ENCODE results near the gene BRK1.
"Not testable (repeated sequence)": the region's sequence is repeated elsewhere in the genome, so short reads cannot be mapped to it uniquely, and the experiment has no call there.

DNA sequence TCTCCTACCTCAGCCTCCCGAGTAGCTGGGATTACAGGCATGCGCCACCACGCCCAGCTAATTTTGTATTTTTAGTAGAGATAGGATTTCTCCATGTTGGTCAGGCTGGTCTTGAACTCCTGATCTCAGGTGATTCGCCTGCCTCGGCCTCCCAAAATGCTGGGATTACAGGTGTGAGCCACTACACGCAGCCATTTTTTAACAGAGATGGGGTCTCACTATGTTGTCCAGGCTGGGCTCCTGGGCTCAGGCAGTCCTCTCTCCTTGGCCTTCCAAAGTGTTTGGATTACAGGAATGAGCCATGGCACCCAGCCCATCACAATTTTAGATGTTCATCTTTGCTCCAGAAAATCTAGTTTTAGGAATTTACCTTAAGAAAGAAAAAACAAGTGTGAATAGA is 43.1 kb downstream of the BRK1 start:
- not testable (repeated sequence) for TF ChIP-seq POLR2A (IDR thresholded peaks at IDR 0.05)
- TF ChIP-seq, protein P1, sequence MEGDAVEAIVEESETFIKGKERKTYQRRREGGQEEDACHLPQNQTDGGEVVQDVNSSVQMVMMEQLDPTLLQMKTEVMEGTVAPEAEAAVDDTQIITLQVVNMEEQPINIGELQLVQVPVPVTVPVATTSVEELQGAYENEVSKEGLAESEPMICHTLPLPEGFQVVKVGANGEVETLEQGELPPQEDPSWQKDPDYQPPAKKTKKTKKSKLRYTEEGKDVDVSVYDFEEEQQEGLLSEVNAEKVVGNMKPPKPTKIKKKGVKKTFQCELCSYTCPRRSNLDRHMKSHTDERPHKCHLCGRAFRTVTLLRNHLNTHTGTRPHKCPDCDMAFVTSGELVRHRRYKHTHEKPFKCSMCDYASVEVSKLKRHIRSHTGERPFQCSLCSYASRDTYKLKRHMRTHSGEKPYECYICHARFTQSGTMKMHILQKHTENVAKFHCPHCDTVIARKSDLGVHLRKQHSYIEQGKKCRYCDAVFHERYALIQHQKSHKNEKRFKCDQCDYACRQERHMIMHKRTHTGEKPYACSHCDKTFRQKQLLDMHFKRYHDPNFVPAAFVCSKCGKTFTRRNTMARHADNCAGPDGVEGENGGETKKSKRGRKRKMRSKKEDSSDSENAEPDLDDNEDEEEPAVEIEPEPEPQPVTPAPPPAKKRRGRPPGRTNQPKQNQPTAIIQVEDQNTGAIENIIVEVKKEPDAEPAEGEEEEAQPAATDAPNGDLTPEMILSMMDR (IDR thresholded peaks at IDR 0.05 in 8 of 11, conservative IDR thresholded peaks at IDR 0.05 in 3 of 11) = not testable (repeated sequence)

All from spleen (tissue), 7 donors.